MG63 (cell line): ENCODE results near the gene RIT2. TPM values are rescaled to one million over a fixed set of nuclear protein-coding genes. Genes with fewer than 3 reads are reported as not detected.

Experiments
- DNase-seq: peaks from one replicate; pipeline ENCODE4 v3.0.0-alpha.2; 2020
- H3K27me3 ChIP-seq: fragments of 250-450 bp; sonication (Bioruptor Pico); 2 replicates; pipeline ENCODE4 v1.5.1; 2020; ENCODE audit warnings: mild to moderate bottlenecking, moderate library complexity
- H3K36me3 ChIP-seq: fragments of 250-450 bp; sonication (Bioruptor Pico); 2 replicates; pipeline ENCODE4 v1.5.1; 2020; ENCODE audit warnings: mild to moderate bottlenecking, moderate library complexity
- H3K4me3 ChIP-seq: fragments of 250-450 bp; sonication (Bioruptor Pico); 2 replicates; pipeline ENCODE4 v1.5.1; 2020; ENCODE audit warnings: mild to moderate bottlenecking, moderate library complexity
- H3K9me3 ChIP-seq: fragments of 250-450 bp; sonication (Bioruptor Pico); 2 replicates; pipeline ENCODE4 v1.5.1; 2020; ENCODE audit warnings: mild to moderate bottlenecking, moderate library complexity
- total RNA-seq: library from RNA; depleted of rRNA; stranded (reverse); fragments of >200 nt; shearing (Covaris generic); gene quantifications from 2 replicates; pipeline ENCODE4 v1.2.3, GENCODE V29; 2014; ENCODE audit warnings: low replicate concordance

RIT2 gene
- total RNA-seq, 1 experiment from 2014 or later = not detected

GRCh38 chr18:43113220-43113895, 2.1 kb downstream of the RIT2 start:
- Histone ChIP-seq H3K36me3 (no peaks in the 10 kb centered on the region), H3K4me3 (no peak overlapping the region), H3K27me3 (no peaks in the 10 kb centered on the region), H3K9me3 (no peaks in the 10 kb centered on the region)
- DNase-seq = no peak

- no peaks in the 10 kb centered on the region for H3K9me3 ChIP-seq
- H3K36me3 ChIP-seq = no peaks in the 10 kb centered on the region
- H3K27me3 ChIP-seq = no peaks in the 10 kb centered on the region
- no peak for DNase-seq
- no peak overlapping the region for H3K4me3 ChIP-seq
Observed at GRCh38 chr18:43108882-43109281, 6.6 kb downstream of the RIT2 start.

GRCh38 chr18:43108469-43108868, 7.0 kb downstream of the RIT2 start:
- H3K27me3 ChIP-seq = no peaks in the 10 kb centered on the region
- H3K4me3 ChIP-seq = no peak overlapping the region
- no peak for DNase-seq
- H3K9me3 ChIP-seq = no peaks in the 10 kb centered on the region
- no peaks in the 10 kb centered on the region for H3K36me3 ChIP-seq

- H3K9me3 ChIP-seq = no peaks in the 10 kb centered on the region
- no peak overlapping the region for H3K4me3 ChIP-seq
- H3K27me3 ChIP-seq = no peaks in the 10 kb centered on the region; the same call in 1 of the 2 replicates
- H3K36me3 ChIP-seq = no peaks in the 10 kb centered on the region
- no peak for DNase-seq
Observed at GRCh38 chr18:43093646-43094045, 21.8 kb downstream of the RIT2 start.

- DNase-seq = no peak
- Histone ChIP-seq H3K36me3 (no peaks in the 10 kb centered on the region), H3K4me3 (no peak overlapping the region), H3K9me3 (no peaks in the 10 kb centered on the region), H3K27me3 (no peaks in the 10 kb centered on the region; the same call in 1 of the 2 replicates)
Observed at GRCh38 chr18:43092539-43092938, 22.9 kb downstream of the RIT2 start.

- Histone ChIP-seq H3K9me3 (no peaks in the 10 kb centered on the region), H3K4me3 (no peak overlapping the region), H3K36me3 (no peaks in the 10 kb centered on the region)
Observed at GRCh38 chr18:43081396-43081795, 34.1 kb downstream of the RIT2 start.

GRCh38 chr18:43080671-43081070, 34.8 kb downstream of the RIT2 start:
- Histone ChIP-seq H3K27me3 (no peaks in the 10 kb centered on the region; the same call in 1 of the 2 replicates), H3K9me3 (no peaks in the 10 kb centered on the region), H3K36me3 (no peaks in the 10 kb centered on the region), H3K4me3 (no peak overlapping the region)
- DNase-seq = no peak

More at GRCh38 chr18:43081396-43081795, 34.1 kb downstream of the RIT2 start:
- H3K27me3 ChIP-seq = no peaks in the 10 kb centered on the region; the same call in 1 of the 2 replicates
- DNase-seq = no peak

GRCh38 chr18:43079422-43079821, 36.1 kb downstream of the RIT2 start:
- Histone ChIP-seq H3K36me3 (no peaks in the 10 kb centered on the region), H3K9me3 (no peaks in the 10 kb centered on the region), H3K27me3 (no peaks in the 10 kb centered on the region; the same call in 1 of the 2 replicates), H3K4me3 (no peak overlapping the region)
- DNase-seq = no peak

GRCh38 chr18:43078478-43079092, 36.9 kb downstream of the RIT2 start:
- no peaks in the 10 kb centered on the region for H3K36me3 ChIP-seq
- no peak overlapping the region for H3K4me3 ChIP-seq
- H3K27me3 ChIP-seq = no peaks in the 10 kb centered on the region; the same call in 1 of the 2 replicates
- DNase-seq = no peak
- no peaks in the 10 kb centered on the region for H3K9me3 ChIP-seq

GRCh38 chr18:43077510-43078308, 37.8 kb downstream of the RIT2 start:
- Histone ChIP-seq H3K27me3 (no peaks in the 10 kb centered on the region; the same call in 1 of the 2 replicates), H3K4me3 (no peak overlapping the region), H3K36me3 (no peaks in the 10 kb centered on the region), H3K9me3 (no peaks in the 10 kb centered on the region)
- no peak for DNase-seq

GRCh38 chr18:43073771-43074170, 41.7 kb downstream of the RIT2 start:
- Histone ChIP-seq H3K9me3 (no peaks in the 10 kb centered on the region), H3K36me3 (no peaks in the 10 kb centered on the region), H3K4me3 (no peak overlapping the region), H3K27me3 (no peaks in the 10 kb centered on the region; the same call in none of the 2 replicates)
- no peak for DNase-seq

GRCh38 chr18:43068781-43069180, 46.7 kb downstream of the RIT2 start:
- no peaks in the 10 kb centered on the region; the same call in 1 of the 2 replicates for H3K27me3 ChIP-seq
- DNase-seq = no peak
- no peak overlapping the region for H3K4me3 ChIP-seq
- no peaks in the 10 kb centered on the region for H3K36me3 ChIP-seq
- no peaks in the 10 kb centered on the region for H3K9me3 ChIP-seq

- DNase-seq = no peak
- Histone ChIP-seq H3K36me3 (no peaks in the 10 kb centered on the region), H3K4me3 (no peak overlapping the region), H3K9me3 (no peaks in the 10 kb centered on the region), H3K27me3 (no peaks in the 10 kb centered on the region; the same call in 1 of the 2 replicates)
Observed at GRCh38 chr18:43067570-43067969, 47.9 kb downstream of the RIT2 start.

GRCh38 chr18:43061816-43062215, 53.7 kb downstream of the RIT2 start:
- Histone ChIP-seq H3K4me3 (no peak overlapping the region), H3K9me3 (no peaks in the 10 kb centered on the region), H3K36me3 (no peaks in the 10 kb centered on the region), H3K27me3 (no peaks in the 10 kb centered on the region)
- DNase-seq = no peak

- Histone ChIP-seq H3K36me3 (no peaks in the 10 kb centered on the region), H3K9me3 (no peaks in the 10 kb centered on the region), H3K4me3 (no peak overlapping the region), H3K27me3 (no peaks in the 10 kb centered on the region)
- DNase-seq = no peak
Observed at GRCh38 chr18:43061318-43061717, 54.2 kb downstream of the RIT2 start.

GRCh38 chr18:43060020-43060419, 55.5 kb downstream of the RIT2 start:
- no peaks in the 10 kb centered on the region for H3K9me3 ChIP-seq
- no peak overlapping the region for H3K4me3 ChIP-seq
- H3K27me3 ChIP-seq = no peaks in the 10 kb centered on the region
- no peak for DNase-seq
- no peaks in the 10 kb centered on the region for H3K36me3 ChIP-seq

GRCh38 chr18:43054815-43055519, 60.5 kb downstream of the RIT2 start:
- Histone ChIP-seq H3K4me3 (no peak overlapping the region), H3K27me3 (no peaks in the 10 kb centered on the region), H3K9me3 (no peaks in the 10 kb centered on the region), H3K36me3 (no peaks in the 10 kb centered on the region)
- no peak for DNase-seq
